HG03097 (cell line): ENCODE data around the gene FMO2.
"Not testable (repeated sequence)": the region's sequence is repeated elsewhere in the genome, so short reads cannot be mapped to it uniquely, and the experiment has no call there.

Experiments
- ATAC-seq: cut with Tn5 transposase; IDR thresholded peaks from one replicate; pipeline ENCODE4 v1.9.1; 2021; ENCODE audit not compliant: unreplicated experiment, low FRiP score

The FMO2 gene

DNA sequence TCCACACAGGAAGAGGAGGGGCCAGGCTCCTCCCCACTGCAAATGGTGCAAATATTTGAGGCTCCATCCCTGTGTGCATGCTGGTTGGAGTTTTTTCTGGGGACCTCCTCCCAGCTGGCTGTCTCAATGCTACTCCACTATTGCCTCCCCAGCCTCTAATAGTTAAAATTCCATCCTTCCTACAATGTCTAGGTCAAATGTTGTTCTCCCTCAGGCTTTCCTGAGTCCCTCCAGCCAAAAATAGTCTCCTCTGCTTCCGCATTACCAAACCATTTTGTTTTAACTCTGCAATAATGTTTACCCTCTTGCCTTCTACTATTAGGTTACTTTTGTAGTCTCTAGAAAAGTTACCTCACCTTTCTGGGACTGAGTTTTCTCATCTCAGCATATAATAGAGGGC, 33.6 kb downstream of the FMO2 start:
- no peak for ATAC-seq

DNA sequence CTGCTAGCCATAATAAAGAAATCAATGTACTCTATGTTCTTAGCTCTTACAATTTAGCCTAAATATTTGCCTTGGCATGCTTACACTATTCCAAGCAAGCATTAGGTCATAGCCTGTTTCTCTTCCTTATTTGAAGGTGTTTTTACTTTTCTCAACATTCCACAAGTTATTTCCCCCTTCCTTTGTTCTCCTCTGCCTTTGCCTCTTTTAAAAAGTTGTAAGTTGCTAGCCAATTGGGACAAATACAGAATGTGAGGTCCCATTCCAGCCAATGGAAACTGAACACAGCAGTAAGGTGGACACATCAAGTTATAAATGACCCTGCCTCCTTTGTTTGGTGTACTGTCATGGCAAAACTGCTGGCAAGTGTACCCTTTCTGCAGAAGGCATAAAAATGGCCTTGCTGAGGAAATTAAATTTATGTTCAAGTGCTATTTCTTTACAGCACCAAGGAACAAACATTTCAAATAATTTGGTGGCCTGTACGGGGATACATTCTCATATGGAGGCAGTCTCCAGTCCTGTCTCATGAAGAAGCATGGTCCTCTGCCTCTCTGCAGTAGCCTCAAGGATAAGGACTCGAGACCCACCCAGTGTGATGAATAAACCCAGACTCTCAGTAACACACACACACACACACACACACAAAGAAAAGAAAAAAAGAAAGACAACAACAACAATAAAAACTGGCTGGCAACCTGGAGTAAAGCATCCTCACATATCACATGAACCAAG, 34.4 kb downstream of the FMO2 start:
- ATAC-seq: no peak

DNA sequence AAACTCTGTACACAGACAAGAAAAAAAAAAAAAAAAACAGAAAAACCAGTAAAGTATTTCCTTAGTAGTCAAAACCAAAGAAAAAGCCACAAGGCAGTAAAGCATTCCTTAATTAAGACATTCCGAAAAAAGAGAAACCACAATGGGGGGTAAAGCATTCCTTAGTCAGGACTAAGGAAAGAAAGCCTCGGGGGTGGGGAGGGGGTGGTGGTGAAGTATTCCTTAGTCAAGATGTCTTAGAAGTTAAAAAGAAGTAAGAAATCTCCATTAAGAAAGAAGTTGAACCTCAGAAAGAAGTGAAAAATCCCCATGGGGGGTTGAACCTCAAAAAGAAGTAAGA, 35.0 kb downstream of the FMO2 start:
- no peak for ATAC-seq

DNA sequence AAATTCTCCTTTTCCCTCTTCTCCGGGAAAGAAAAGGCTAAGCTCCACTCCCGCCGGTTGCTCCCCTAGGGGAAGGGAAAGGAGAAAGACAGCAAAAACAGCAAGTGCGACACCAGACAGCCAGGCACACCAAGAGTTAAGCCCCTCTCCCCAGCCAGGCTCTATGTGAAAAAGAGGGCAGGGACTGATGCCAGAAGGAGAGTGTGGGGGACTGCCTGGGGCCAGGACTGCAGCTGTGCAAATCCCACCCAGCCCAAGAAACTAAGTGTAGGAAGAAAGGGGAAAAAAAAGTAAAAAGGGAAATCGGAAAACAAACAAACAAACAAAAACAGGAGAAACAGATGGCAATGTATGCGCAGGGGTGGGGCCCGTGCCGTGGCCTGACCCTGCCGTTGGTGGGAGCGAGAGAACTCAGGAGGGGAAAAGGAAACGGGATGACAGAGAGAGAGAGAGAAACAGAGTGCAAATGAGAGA, 35.5 kb downstream of the FMO2 start:
- ATAC-seq: no peak

DNA sequence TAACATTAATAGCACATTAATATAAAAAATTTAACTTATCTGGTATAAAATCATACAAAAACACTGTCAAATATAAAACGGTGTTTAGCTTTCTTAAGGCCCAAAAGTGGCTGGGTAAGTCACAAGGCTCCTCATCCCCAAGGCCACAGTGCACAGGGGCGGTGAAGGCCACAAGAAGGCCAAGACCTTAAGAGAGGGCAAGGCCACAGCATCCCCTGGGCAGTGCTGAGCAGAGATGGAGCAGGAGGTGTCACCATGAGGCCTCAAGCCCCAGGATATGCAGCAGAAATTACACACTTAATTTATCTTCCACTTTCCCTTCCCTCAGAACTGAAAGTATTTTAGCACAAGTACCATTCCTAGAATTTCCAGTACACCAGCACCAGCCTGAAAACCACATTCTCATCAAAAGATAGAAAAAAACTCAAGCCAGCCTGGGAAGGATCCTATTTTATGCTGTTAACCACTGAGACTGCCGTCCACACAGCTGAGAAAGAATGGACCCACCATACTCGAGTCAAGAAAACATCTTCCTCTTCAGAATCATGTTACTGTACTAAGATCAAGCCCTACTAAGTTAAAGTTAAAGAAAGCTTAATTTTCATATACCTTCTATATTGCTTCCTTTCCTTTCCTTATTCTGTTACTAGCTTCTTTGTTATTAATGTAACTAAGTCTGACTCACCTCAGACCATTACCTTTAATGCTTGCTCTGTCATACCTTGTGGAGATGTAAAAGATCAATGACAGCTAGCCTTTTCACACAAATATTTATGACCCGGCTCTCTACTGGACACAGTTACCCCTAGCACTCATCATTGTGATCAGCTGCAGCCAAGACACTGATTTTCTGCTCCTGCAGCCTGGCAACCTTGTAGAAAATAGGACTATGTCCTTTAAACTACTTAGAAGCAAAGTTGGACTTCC, 36.8 kb downstream of the FMO2 start:
- no peak for ATAC-seq

DNA sequence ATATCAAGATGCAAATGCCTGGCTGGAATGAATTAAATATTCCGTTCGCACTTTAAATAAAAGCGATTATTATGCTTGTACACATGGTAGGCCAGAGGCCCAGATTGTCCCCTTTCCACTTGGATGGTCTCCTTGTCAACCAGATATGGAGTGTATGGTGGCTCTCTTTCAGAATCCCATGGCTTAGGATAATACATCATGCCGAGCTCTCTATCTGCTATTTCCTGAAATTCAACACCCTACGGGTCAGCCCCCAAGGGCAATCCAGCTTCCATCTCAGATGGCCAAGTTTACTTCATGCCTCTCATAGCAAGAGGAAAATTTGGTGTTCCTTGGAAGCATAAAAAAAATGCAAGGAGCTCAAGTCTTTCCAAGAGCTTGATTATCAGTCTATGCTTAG, 37.8 kb downstream of the FMO2 start:
- ATAC-seq: no peak

DNA sequence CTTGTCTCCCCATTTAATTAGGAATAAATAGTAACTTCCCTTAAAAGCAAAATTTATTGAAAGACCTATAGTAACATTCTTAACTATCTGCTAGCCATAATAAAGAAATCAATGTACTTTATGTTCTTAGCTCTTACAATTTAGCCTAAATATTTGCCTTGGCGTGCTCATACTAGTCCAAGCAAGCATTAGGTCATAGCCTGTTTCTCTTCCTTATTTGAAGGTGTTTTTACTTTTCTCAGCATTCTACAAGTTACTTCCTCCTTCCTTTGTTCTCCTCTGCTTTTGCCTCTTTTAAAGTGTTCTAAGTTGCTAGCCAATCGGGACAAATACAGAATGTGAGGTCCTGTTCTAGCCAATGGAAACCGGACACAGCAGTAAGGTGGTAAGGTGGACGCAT, 39.2 kb downstream of the FMO2 start:
- ATAC-seq: not testable (repeated sequence)

DNA sequence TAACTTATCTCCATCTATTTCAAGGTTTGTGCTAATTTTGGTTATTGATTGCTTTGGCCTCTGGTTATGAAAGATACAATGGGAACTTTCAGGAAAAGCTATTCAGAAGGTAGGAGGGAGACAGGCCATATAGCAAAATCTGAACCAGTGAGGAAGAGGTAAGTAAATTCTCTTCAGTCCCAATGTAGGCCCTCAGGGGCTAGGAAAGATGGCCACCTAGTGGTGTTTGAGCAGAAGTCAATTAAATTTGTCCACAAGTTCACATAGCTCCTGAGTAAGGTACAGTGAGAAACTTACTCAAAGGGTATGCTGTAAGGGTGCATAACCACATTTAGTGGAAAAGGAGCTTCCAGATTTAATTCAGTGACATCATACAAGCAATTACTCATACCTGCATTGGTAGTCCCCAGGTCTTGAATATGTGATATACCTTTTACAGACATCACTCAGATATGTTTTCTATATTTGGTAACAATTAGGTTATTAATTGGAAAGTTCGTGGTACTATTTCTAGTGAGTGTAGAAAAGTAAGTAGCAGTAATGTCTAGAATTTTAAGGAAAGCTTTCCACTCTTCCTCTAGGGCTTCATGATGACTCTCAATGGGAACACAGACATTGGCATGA, 41.8 kb downstream of the FMO2 start:
- ATAC-seq: no peak

DNA sequence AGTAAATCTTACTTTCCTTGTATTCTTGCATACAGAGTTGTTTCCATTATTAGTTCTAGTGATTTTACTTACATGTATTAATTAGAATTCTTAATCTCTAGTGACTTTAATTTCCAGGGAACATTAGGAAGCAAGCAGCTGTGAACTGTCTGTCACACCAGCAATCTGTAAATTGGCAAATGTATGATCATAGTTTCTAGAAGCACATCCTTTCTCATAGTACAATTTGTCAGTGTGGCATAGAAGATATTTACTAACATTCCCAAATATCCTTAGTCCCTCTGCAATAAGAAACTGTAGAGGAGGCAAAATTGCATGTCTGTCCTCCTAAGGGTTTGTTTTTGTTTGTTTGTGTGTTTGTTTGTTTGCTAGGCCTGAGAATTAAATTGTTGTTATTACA, 46.2 kb downstream of the FMO2 start:
- ATAC-seq: no peak

DNA sequence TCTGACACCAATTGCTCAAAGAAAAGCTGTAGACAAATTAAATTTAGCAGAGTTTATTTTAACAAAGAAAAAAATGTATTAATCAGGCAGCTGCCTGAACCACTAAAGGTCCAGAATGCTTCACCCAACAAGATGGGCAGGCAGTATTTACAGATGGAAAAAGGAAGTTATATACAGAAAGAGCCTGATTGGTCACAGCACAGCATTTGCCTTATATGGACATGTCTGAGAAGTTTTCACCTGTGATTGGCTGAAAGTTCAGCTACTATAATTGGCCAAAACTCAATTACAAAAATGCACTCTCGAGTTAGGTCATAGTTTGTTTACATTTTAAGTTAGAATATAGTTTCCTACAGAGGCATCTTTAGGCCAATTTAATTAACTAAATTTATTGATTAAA, 48.1 kb downstream of the FMO2 start:
- ATAC-seq: no peak

DNA sequence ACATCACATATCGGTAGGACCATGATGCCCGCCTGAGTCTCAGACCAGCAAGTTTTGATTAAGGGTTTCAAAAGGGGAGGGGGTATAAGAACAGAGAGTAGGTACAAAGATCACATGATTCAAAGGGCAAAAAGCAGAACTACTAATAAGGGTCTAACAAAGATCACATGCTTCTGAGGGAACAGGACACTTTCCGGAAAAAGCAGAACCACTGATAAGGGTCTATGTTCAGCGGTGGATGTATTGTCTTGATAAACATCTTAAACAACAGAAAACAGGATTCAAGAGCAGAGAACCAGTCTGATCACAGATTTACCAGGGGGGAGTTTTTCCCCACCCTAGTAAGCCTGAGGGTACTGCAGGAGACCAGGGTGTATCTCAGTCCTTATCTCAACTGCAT, 51.1 kb downstream of the FMO2 start:
- not testable (repeated sequence) for ATAC-seq

DNA sequence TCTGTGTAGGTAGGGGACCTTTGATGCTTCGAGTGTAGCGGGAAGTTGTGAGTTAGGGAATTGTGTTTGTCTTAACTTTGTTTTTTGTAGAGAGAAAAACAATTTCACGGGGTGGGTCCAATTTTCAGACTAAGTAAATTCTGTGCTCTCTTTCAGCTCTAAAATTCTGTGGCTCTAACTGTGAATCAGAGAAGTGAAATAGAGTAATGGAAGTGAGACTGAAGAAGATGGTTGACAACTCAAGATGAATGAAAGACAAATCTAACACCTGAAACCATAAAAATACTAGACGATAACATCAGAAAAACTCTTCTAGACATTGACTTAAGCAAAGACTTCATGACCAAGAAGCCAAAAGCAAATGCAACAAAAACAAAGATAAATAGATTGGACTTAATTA, 58.8 kb downstream of the FMO2 start:
- ATAC-seq: no peak

DNA sequence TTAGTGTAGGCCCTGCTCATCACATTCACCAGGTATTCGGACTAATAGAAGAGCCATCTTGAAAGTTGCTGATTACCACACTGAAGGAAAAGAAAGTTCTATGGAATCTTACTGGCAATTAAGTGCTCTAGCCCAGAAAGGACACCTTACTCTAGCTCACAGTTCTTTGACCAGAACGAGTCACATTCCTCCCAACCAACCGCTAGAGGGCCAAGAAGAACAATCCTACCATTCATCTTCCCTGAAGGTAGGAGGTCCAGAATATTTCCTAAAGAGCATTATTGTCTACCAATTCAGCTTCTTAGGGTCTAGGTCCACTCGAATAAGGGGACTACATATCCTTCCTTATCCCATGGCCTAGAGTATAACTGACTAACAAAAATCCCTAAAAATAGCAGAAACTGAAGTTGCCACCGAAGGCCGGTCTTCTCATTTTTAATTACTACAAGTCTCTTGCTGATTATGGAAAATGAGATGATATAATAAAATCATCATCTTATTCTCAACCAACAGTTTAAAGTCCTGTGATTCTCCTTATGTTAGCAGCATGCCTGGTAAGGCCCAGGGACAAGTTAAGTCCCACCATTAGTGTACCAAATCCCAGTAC, 60.5 kb downstream of the FMO2 start:
- ATAC-seq: no peak

DNA sequence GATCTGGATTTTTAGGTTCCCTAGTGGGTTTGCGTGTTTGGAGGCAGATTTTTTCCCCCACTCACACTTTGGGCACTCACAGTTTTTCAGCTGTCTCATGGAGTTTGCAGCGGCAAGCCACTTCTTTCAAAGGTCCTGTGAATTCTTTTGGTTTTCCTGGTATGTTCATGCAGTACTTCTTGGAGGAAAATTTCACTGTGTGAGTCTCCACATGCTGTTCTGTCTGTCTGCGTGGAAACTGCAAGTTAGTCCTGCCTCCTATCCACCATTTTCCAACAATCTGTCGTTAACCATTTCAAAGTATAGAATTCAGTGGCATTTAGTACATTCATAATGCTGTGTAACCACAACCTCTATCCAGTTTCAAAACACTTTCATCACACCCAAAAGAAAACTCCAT, 62.4 kb downstream of the FMO2 start:
- ATAC-seq: no peak

DNA sequence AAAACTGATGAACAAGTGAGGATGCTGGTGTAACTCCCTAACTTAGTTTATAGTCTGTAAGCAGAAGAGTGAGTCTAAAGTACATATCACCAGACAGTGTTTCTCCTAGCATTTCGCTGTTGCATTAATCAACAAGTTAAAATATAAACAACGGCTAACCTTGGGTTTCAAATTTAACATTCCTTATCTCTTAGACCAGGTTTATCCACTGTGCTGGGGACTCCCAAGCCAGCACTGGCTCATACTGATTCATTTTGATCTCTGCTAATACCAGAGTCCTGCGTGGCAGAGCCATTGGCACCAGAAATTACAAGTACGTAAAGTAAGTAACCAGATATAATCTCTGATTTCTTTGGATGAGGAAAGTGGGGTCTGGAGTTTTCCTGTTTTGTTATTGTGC, 63.2 kb downstream of the FMO2 start, which contains the start of gene FMO1:
Gene FMO1, plus strand, starts transcription at position 193 of the 400 bp plus-strand sequence. CDS start 9,594 bp downstream, outside the sequence.
- no peak for ATAC-seq

DNA sequence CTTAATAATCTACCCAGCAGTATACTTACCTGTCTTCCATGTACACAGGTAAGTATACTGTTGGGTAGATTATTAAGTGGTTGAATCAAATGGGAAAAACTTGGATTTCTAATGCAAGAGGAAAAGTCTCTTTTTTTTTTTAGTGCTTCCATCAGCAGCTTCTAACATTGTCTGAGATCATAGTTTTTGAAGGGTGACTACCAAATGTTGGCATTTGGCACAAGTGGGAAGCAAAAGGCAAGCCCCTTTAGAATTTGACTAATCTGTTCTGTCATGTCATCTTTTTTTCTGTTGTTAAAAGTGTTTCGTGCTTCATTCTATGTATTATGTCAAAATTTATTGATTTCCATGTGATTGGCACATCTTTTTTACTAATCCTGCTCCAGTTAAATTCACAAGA, 63.7 kb downstream of the FMO2 start:
- no peak for ATAC-seq

DNA sequence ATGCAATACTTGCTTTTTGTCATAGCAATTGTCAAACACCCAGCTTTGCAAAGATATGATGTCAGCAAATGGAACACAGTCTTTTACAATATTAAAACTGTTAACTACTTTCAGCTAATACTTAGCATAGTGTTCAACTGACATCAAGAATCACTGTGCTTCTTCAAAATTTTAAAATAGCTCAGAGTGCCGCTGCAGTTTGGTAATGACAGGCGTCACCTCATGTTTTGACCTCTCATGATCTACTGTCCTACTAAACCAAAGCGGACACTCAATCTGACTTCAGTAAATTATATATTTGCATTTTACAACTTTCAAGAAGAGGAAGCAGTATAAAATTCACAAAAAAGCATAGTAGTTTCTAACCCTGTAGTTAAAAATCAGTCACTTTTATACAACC, 65.2 kb downstream of the FMO2 start:
- no peak for ATAC-seq

DNA sequence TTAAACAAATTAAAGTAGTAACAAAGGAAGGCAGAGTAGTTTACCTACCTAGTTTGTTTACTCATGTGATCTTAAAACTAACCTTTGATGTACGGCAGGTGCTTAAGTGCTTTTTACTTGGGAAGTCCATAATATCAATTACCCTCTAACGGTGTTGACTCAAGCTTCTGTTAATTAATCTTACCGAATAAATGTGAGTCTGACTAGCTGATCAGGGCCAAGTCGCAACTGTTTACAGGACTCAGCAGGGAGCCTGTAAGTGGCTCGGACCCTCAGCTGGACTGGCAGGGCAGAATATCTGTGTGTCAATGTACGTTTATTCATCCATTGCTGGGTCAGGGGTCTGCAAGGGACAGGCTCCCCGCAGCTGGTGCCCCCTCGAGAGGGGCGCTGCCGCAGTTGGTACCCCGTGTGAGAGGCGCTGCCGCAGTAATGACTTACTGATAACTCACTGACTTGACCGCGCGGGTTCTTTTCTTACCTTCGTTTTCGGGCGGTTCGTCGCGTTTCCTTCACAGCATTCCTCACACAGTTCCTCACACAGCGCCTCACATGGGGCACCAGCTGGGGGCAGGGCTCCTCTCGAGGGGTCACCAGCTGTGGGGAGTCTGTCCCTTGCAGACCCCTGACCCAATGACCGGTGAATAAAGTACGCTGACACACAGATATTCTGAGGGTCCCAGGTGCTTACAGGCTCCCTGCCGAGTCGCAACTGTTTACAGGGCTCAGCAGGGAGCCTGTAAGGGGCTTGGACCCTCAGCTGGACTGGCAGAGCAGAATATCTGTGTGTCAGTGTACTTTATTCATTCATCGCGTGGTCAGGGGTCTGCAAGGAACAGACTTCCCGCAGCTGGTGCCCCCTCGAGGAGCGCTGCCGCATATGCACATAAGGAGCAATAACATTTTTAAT, 66.2 kb downstream of the FMO2 start:
- ATAC-seq: no peak

DNA sequence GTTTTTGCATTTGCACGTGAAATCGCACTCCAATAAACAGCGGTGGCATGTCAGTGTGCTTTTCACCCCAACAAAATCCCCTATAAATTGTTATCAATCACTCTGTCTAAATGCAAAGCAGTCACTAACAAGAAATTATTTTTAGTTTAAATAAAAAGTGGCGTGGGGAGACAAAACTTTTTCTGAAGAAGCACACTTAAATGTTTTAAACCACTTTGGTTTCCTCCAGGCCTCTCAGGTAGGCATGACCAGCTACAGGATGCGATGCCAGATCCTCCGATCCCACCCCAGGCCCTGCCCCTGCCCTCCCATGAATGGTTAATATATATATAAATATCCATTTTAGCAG, 66.8 kb downstream of the FMO2 start:
- no peak for ATAC-seq

DNA sequence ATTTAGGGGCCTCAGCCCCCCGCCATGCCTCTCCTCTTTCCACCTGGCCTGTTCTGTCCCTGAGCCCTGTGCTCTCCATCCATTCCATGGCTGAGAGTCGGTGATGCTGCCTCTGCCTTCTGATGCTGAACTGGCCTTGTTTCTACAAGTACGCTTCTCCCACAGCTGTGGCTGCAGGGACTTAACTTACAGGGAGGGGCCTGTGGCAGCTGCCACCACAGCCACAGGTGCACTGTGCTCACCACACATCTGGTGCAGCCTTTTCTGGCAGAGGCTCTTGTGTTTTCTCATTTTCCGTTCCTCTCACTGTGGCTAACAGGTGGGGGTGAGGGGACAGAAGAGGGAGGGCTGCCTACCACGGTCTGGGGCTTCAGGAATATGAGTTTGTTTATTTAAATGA, 67.4 kb downstream of the FMO2 start:
- ATAC-seq: peak; percentile 66
